Liver (tissue), 9 donors: Measurements from ENCODE around the gene FSCN2. TPM values are rescaled to one million over a fixed set of nuclear protein-coding genes. Genes with fewer than 3 reads are reported as not detected.

Source experiments
- DNase-seq: peaks from one replicate; pipeline ENCODE4 v3.0.0-alpha.2; 2017; ENCODE audit warnings: low spot score
- H3K27ac ChIP-seq, 2 donors: one replicate each; pipeline ENCODE4 v1.7.0; 2013; ENCODE audit warnings: inconsistent platforms in 2 of 2, low read length in 2 of 2, control low read depth in 1 of 2, low read depth in 1 of 2, mild to moderate bottlenecking in 1 of 2
- H3K27me3 ChIP-seq, 4 donors: one replicate each; pipeline versions ENCODE4 v1.6.1 to v1.7.0; 2013; ENCODE audit warnings: low read length in 3 of 4, inconsistent platforms in 1 of 4, mild to moderate bottlenecking in 1 of 4, moderate library complexity in 1 of 4; ENCODE audit not compliant: control insufficient read depth in 4 of 4, insufficient read depth in 4 of 4
- H3K36me3 ChIP-seq, 4 donors: one replicate each; pipeline versions ENCODE4 v1.6.1 to v1.7.0; 2013; ENCODE audit warnings: low read length in 3 of 4, mild to moderate bottlenecking in 3 of 4, low read depth in 1 of 4, moderate library complexity in 1 of 4; ENCODE audit not compliant: control insufficient read depth in 4 of 4, insufficient read depth in 3 of 4
- H3K4me1 ChIP-seq, 4 donors: one replicate each; pipeline versions ENCODE4 v1.6.1 to v1.7.0; 2013; ENCODE audit warnings: low read length in 3 of 4, mild to moderate bottlenecking in 3 of 4, moderate library complexity in 1 of 4; ENCODE audit not compliant: control insufficient read depth in 4 of 4, insufficient read depth in 4 of 4
- H3K4me3 ChIP-seq, 3 donors: one replicate each; pipeline versions ENCODE4 v1.6.1 to v1.7.0; 2013; ENCODE audit warnings: low read length in 3 of 3, control low read depth in 1 of 3, low read depth in 1 of 3, mild to moderate bottlenecking in 1 of 3
- H3K9ac ChIP-seq, 2 donors: one replicate each; pipeline ENCODE4 v1.7.0; 2013; ENCODE audit warnings: low read length in 2 of 2, mild to moderate bottlenecking in 2 of 2, moderate library complexity in 2 of 2, control low read depth in 1 of 2, low read depth in 1 of 2
- H3K9me3 ChIP-seq, 4 donors: one replicate each; pipeline versions ENCODE4 v1.6.1 to v1.7.0; 2013; ENCODE audit warnings: low read length in 3 of 4; ENCODE audit not compliant: control insufficient read depth in 4 of 4
- EGR1 ChIP-seq, 2 donors: IDR thresholded peaks; 2 replicates each; pipeline ENCODE4 v1.6.1; 2016 to 2018; ENCODE audit warnings: antibody characterized with exemption in 2 of 2, low read depth in 2 of 2
- GABPA ChIP-seq, 2 donors: IDR thresholded peaks in 1 of 2; conservative IDR thresholded peaks in 1 of 2; 2 replicates each; pipeline ENCODE4 v1.6.1; 2016; ENCODE audit warnings: antibody characterized with exemption in 2 of 2, mild to moderate bottlenecking in 1 of 2, moderate library complexity in 1 of 2
- HNF4G ChIP-seq: IDR thresholded peaks from 2 replicates; pipeline ENCODE4 v1.6.1; 2016; ENCODE audit warnings: antibody characterized with exemption
- RAD21 ChIP-seq, 2 donors: IDR thresholded peaks; 2 replicates each; pipeline ENCODE4 v1.6.1; 2016; ENCODE audit warnings: antibody characterized with exemption in 2 of 2, mild to moderate bottlenecking in 2 of 2
- RXRA ChIP-seq, 2 donors: IDR thresholded peaks; 2 replicates each; pipeline ENCODE4 v1.6.1; 2017 to 2018; ENCODE audit warnings: antibody characterized with exemption in 2 of 2, mild to moderate bottlenecking in 1 of 2
- SP1 ChIP-seq: IDR thresholded peaks from 2 replicates; pipeline ENCODE4 v1.6.1; 2018; ENCODE audit warnings: antibody characterized with exemption, mild to moderate bottlenecking
- YY1 ChIP-seq: IDR thresholded peaks from 2 replicates; pipeline ENCODE4 v1.6.1; 2016; ENCODE audit warnings: antibody characterized with exemption, mild to moderate bottlenecking
- WGBS: extraction: QIAGEN DNeasy Blood & Tissue Kit; methylation state at CpG from one replicate; pipeline ENCODE4 v1.1.7; 2013; 5-methylcytosine and 5-hydroxymethylcytosine counted together
- polyA plus RNA-seq, 2 donors: library from polyadenylated mRNA; stranded (reverse) in 1 of 2; unstranded in 1 of 2; fragments of 200-250 nt in 1 of 2; fragments of >200 nt in 1 of 2; fragmentation: Nextera tagmentation in 1 of 2; extraction: Ambion mirVana in 1 of 2; gene quantifications; one replicate each; pipeline versions ENCODE4 v1.2.1 to v1.2.3, GENCODE V29; 2013 to 2015
- total RNA-seq, 2 donors: library from RNA; depleted of rRNA; stranded (reverse); fragments of >200 nt; gene quantifications; one replicate each; pipeline ENCODE4 v1.2.3, GENCODE V29; 2014
- TF ChIP-seq, protein P1 (sequence below): IDR thresholded peaks from 2 replicates; pipeline ENCODE4 v1.6.1; 2016; ENCODE audit warnings: antibody characterized with exemption, mild to moderate bottlenecking
- TF ChIP-seq, protein P2 (sequence below): IDR thresholded peaks from 2 replicates; pipeline ENCODE4 v1.6.1; 2016; ENCODE audit warnings: antibody characterized with exemption
- TF ChIP-seq, protein P3 (sequence below): fragments of 150-350 bp; IDR thresholded peaks from 2 replicates; pipeline ENCODE4 v1.5.1; 2017; ENCODE audit warnings: improper control_type of control experiment, low read depth, low read length; ENCODE audit not compliant: missing input control
- TF ChIP-seq, protein P4 (sequence below): IDR thresholded peaks from 2 replicates; pipeline ENCODE4 v1.6.1; 2016; ENCODE audit warnings: antibody characterized with exemption
- TF ChIP-seq, protein P5 (sequence below): IDR thresholded peaks from 2 replicates; pipeline ENCODE4 v1.6.1; 2016; ENCODE audit warnings: antibody characterized with exemption
- donor health status: healthy.
- donor health status: healthy.
- donor health status: healthy.
- donor health status: healthy.
- donor health status: healthy.

The FSCN2 gene
- total and polyA plus RNA-seq, 4 donors: 0.09 to 0.42 TPM; not detected in 2

DNA sequence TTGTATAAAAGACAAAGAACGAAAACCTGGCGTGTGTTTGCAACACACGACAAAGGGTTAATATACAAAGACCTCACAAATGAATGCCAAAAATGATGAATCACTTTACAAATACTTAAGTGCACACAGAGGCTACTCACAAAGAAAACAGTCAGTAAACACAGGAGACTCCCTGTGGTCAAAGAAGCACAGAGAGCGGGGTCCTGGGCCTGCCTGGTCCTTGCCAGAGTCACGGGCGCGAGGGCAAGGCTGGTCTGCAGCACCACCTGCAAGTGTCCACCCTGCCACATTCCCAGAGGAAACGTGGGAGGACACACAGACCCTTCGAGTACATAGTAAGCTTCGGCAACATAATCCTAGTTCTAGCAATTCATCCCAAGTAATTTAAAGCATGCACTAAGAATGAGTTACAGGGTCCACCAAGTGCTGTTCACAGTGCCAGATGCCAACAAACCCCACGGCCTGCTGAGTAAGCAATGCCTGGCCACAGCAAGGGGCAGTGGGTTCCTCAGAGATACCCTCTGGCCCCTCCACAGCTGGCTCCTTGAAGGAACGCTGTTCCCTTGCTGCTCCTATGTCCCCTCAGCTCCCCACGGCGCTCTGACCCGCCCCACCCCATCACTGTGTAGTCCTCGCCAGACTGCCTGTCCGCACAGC lies 48.6 kb downstream of the FSCN2 start:
- no peak overlapping the region for H3K9ac ChIP-seq
- H3K27ac ChIP-seq: no peak overlapping the region
- H3K4me3 ChIP-seq: no peak overlapping the region
- no peaks in the 10 kb centered on the region for H3K27me3 ChIP-seq
- no peak for TF ChIP-seq RXRA (IDR thresholded peaks at IDR 0.05)
- 88% methylated on average over 17 of the region's 17 CpGs for WGBS
- no peaks in the 10 kb centered on the region for H3K9me3 ChIP-seq
- peaks cover 13 to 35% (median 21%) of the 10 kb centered on the region in 4 donors for H3K36me3 ChIP-seq
- DNase-seq: no peak
- H3K4me1 ChIP-seq: peaks cover 3 to 13% (median 8%) of the 10 kb centered on the region in 4 donors

DNA sequence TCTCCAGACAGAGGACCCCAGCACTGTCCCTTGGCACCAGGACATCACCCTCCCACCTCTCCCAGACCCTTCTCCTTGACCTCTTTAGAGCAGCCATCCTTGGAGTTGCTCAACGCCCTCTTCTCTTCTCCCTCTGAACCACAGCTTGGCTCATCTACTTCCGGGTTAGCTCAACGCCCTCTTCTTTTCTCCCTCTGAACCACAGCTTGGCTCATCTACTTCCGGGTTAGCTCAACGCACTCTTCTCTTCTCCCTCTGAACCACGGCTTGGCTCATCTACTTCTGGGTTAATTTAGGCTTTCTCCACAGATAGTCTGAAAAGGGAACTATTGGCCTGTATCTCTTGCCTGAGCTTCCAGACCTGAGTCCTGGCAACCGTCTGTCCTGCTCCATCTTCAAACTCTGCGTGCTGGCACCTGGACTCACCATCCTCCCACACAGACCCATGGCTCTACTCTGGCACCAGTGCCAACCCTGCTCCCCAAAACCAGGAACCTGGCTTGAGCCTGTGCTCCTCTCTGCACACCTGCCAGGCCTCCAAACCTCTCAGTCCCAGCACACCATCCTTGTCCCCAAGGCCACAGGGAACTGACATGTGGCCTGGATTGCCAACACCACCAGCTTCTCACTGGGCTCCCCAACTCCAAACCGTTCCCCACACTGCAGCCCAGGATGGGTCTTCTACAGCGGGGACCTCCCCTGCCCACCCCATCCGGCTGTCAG lies 49.3 kb downstream of the FSCN2 start:
- H3K27ac ChIP-seq: no peak overlapping the region
- H3K4me1 ChIP-seq: peaks cover 3 to 13% (median 8%) of the 10 kb centered on the region in 4 donors
- H3K36me3 ChIP-seq: peaks cover 16 to 38% (median 20%) of the 10 kb centered on the region in 4 donors
- TF ChIP-seq, protein P1, sequence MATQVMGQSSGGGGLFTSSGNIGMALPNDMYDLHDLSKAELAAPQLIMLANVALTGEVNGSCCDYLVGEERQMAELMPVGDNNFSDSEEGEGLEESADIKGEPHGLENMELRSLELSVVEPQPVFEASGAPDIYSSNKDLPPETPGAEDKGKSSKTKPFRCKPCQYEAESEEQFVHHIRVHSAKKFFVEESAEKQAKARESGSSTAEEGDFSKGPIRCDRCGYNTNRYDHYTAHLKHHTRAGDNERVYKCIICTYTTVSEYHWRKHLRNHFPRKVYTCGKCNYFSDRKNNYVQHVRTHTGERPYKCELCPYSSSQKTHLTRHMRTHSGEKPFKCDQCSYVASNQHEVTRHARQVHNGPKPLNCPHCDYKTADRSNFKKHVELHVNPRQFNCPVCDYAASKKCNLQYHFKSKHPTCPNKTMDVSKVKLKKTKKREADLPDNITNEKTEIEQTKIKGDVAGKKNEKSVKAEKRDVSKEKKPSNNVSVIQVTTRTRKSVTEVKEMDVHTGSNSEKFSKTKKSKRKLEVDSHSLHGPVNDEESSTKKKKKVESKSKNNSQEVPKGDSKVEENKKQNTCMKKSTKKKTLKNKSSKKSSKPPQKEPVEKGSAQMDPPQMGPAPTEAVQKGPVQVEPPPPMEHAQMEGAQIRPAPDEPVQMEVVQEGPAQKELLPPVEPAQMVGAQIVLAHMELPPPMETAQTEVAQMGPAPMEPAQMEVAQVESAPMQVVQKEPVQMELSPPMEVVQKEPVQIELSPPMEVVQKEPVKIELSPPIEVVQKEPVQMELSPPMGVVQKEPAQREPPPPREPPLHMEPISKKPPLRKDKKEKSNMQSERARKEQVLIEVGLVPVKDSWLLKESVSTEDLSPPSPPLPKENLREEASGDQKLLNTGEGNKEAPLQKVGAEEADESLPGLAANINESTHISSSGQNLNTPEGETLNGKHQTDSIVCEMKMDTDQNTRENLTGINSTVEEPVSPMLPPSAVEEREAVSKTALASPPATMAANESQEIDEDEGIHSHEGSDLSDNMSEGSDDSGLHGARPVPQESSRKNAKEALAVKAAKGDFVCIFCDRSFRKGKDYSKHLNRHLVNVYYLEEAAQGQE: no peak
- peak in 1 of 2 donors; percentile 40 for TF ChIP-seq GABPA (IDR thresholded peaks at IDR 0.05 in 1 of 2, conservative IDR thresholded peaks at IDR 0.05 in 1 of 2)
- no peak for TF ChIP-seq EGR1 (IDR thresholded peaks at IDR 0.05; ENCODE audit: low read depth in 2 of 2)
- TF ChIP-seq, protein P2, sequence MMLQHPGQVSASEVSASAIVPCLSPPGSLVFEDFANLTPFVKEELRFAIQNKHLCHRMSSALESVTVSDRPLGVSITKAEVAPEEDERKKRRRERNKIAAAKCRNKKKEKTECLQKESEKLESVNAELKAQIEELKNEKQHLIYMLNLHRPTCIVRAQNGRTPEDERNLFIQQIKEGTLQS: no peak
- TF ChIP-seq, protein P3, sequence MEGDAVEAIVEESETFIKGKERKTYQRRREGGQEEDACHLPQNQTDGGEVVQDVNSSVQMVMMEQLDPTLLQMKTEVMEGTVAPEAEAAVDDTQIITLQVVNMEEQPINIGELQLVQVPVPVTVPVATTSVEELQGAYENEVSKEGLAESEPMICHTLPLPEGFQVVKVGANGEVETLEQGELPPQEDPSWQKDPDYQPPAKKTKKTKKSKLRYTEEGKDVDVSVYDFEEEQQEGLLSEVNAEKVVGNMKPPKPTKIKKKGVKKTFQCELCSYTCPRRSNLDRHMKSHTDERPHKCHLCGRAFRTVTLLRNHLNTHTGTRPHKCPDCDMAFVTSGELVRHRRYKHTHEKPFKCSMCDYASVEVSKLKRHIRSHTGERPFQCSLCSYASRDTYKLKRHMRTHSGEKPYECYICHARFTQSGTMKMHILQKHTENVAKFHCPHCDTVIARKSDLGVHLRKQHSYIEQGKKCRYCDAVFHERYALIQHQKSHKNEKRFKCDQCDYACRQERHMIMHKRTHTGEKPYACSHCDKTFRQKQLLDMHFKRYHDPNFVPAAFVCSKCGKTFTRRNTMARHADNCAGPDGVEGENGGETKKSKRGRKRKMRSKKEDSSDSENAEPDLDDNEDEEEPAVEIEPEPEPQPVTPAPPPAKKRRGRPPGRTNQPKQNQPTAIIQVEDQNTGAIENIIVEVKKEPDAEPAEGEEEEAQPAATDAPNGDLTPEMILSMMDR: no peak
- TF ChIP-seq HNF4G: no peak
- no peak overlapping the region for H3K4me3 ChIP-seq
- no peaks in the 10 kb centered on the region for H3K9me3 ChIP-seq
- no peaks in the 10 kb centered on the region for H3K27me3 ChIP-seq
- no peak for DNase-seq
- no peak overlapping the region for H3K9ac ChIP-seq
- WGBS: 87% methylated on average over 11 of the region's 11 CpGs

DNA sequence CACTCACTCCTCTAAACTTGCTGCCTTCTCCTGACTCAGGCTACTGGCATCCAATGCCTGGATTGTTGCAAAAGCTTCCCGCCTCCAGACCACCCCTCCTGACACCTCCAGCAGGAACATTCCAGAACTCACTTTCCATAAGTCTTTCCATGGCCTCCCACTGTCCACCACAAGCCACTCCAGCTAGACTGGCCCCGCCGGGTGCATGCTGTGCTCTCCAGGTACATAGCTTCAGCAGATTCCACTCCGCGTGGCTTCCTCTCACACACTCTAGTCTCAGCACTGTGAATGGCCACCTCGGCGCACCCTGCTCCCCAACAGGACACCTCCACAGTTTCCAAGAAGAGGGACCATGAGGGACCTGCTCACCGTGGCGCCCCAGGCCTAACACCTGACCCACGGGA lies 49.9 kb downstream of the FSCN2 start:
- Histone ChIP-seq H3K9me3 (no peaks in the 10 kb centered on the region), H3K4me3 (no peak overlapping the region), H3K27ac (peak overlapping the region in 1 of 2 donors; percentile 5), H3K9ac (no peak overlapping the region), H3K36me3 (peaks cover 14 to 44% (median 19%) of the 10 kb centered on the region in 4 donors), H3K27me3 (no peaks in the 10 kb centered on the region), H3K4me1 (peaks cover 3 to 13% (median 8%) of the 10 kb centered on the region in 4 donors)
- no peak for DNase-seq
- WGBS: 97% methylated on average over 10 of the region's 10 CpGs
- TF ChIP-seq RXRA (IDR thresholded peaks at IDR 0.05) (no peak), YY1 (no peak), EGR1 (IDR thresholded peaks at IDR 0.05; ENCODE audit: low read depth in 2 of 2) (no peak), SP1 (no peak), RAD21 (IDR thresholded peaks at IDR 0.05) (no peak)
- TF ChIP-seq, protein P2: no peak
- TF ChIP-seq, protein P4, sequence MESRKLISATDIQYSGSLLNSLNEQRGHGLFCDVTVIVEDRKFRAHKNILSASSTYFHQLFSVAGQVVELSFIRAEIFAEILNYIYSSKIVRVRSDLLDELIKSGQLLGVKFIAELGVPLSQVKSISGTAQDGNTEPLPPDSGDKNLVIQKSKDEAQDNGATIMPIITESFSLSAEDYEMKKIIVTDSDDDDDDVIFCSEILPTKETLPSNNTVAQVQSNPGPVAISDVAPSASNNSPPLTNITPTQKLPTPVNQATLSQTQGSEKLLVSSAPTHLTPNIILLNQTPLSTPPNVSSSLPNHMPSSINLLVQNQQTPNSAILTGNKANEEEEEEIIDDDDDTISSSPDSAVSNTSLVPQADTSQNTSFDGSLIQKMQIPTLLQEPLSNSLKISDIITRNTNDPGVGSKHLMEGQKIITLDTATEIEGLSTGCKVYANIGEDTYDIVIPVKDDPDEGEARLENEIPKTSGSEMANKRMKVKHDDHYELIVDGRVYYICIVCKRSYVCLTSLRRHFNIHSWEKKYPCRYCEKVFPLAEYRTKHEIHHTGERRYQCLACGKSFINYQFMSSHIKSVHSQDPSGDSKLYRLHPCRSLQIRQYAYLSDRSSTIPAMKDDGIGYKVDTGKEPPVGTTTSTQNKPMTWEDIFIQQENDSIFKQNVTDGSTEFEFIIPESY: no peak
- TF ChIP-seq, protein P5, sequence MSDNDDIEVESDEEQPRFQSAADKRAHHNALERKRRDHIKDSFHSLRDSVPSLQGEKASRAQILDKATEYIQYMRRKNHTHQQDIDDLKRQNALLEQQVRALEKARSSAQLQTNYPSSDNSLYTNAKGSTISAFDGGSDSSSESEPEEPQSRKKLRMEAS: no peak
- TF ChIP-seq, protein P1: no peak
